ENCODE results near the gene TTC39A. TPM values are rescaled to one million over a fixed set of nuclear protein-coding genes. Genes with fewer than 3 reads are reported as not detected.

The TTC39A gene
- total RNA-seq, 2 donors from 2014 or later, result 12.8 to 20.7 TPM

GRCh38 chr1:51241119-51241518 lies 89.2 kb downstream of the TTC39A start:
- DNase-seq, result peak; percentile 20
- no peak for TF ChIP-seq CTCF (conservative IDR thresholded peaks at IDR 0.05)
- H3K9ac ChIP-seq (ENCODE audit: extremely low read depth, low read length, poor library complexity, severe bottlenecking), result no peak overlapping the region
- no peaks in the 10 kb centered on the region for H3K27me3 Mint-ChIP-seq (ENCODE audit: insufficient read depth)
- no peak overlapping the region for H3K4me3 Mint-ChIP-seq
- H3K9me3 Mint-ChIP-seq, result no peaks in the 10 kb centered on the region
- H3K27me3 ChIP-seq (ENCODE audit: control insufficient read depth, insufficient read depth, low read length, poor library complexity, severe bottlenecking), result no peaks in the 10 kb centered on the region
- no peaks in the 10 kb centered on the region for H3K4me1 ChIP-seq (ENCODE audit: control insufficient read depth, insufficient read depth, low read length)
- 94% methylated on average over 1 of the region's 1 CpG; no CpG with 5 or more reads in 1 of the 2 experiments for WGBS, 2 experiments (ENCODE audit: insufficient coverage in 1 of 2, insufficient read length in 1 of 2)
- H3K4me3 ChIP-seq (ENCODE audit: low read length), result no peak overlapping the region
- no peaks in the 10 kb centered on the region for H3K9me3 ChIP-seq (ENCODE audit: control insufficient read depth, low read length)
- H3K27ac Mint-ChIP-seq, result no peak overlapping the region
- H3K36me3 Mint-ChIP-seq (ENCODE audit: low read depth), result peaks cover 22% of the 10 kb centered on the region
- H3K36me3 ChIP-seq (ENCODE audit: control insufficient read depth, insufficient read depth, low read length), result peaks cover 6% of the 10 kb centered on the region
- no peak overlapping the region for H3K27ac ChIP-seq (ENCODE audit: low read depth, low read length)
- H3K4me1 Mint-ChIP-seq, result peaks cover 14% of the 10 kb centered on the region

- Histone ChIP-seq H3K36me3 (ENCODE audit: control insufficient read depth, insufficient read depth, low read length) (peaks cover 5% of the 10 kb centered on the region), H3K4me3 (ENCODE audit: low read length) (peak overlapping the region; percentile 15), H3K9me3 (ENCODE audit: control insufficient read depth, low read length) (no peaks in the 10 kb centered on the region), H3K27me3 (ENCODE audit: control insufficient read depth, insufficient read depth, low read length, poor library complexity, severe bottlenecking) (no peaks in the 10 kb centered on the region), H3K9ac (ENCODE audit: extremely low read depth, low read length, poor library complexity, severe bottlenecking) (no peak overlapping the region), H3K27ac (ENCODE audit: low read depth, low read length) (no peak overlapping the region), H3K4me1 (ENCODE audit: control insufficient read depth, insufficient read depth, low read length) (no peaks in the 10 kb centered on the region)
- H3K27me3 Mint-ChIP-seq (ENCODE audit: insufficient read depth), result no peaks in the 10 kb centered on the region
- H3K4me3 Mint-ChIP-seq, result no peak overlapping the region
- 94 to 100% methylated on average over 2 of the region's 2 CpGs for WGBS, 2 experiments (ENCODE audit: insufficient coverage in 1 of 2, insufficient read length in 1 of 2)
- no peaks in the 10 kb centered on the region for H3K9me3 Mint-ChIP-seq
- H3K4me1 Mint-ChIP-seq, result peaks cover 20% of the 10 kb centered on the region
- peak overlapping the region; percentile 72 for H3K27ac Mint-ChIP-seq
- peaks cover 17% of the 10 kb centered on the region for H3K36me3 Mint-ChIP-seq (ENCODE audit: low read depth)
- TF ChIP-seq CTCF (conservative IDR thresholded peaks at IDR 0.05), result no peak
- DNase-seq, result peak; percentile 36
Observed at GRCh38 chr1:51240084-51240483, 90.3 kb downstream of the TTC39A start.

GRCh38 chr1:51238034-51238403 lies 92.3 kb downstream of the TTC39A start:
- peak; percentile 61 for DNase-seq
- H3K9me3 Mint-ChIP-seq, result no peaks in the 10 kb centered on the region
- no peak for TF ChIP-seq CTCF (conservative IDR thresholded peaks at IDR 0.05)
- H3K27ac ChIP-seq (ENCODE audit: low read depth, low read length), result peak overlapping the region; percentile 62
- H3K36me3 ChIP-seq (ENCODE audit: control insufficient read depth, insufficient read depth, low read length), result no peaks in the 10 kb centered on the region
- peak overlapping the region; percentile 91 for H3K9ac ChIP-seq (ENCODE audit: extremely low read depth, low read length, poor library complexity, severe bottlenecking)
- peaks cover 9% of the 10 kb centered on the region for H3K36me3 Mint-ChIP-seq (ENCODE audit: low read depth)
- peaks cover 30% of the 10 kb centered on the region for H3K4me1 Mint-ChIP-seq
- H3K27me3 ChIP-seq (ENCODE audit: control insufficient read depth, insufficient read depth, low read length, poor library complexity, severe bottlenecking), result no peaks in the 10 kb centered on the region
- H3K27ac Mint-ChIP-seq, result no peak overlapping the region
- WGBS, 2 experiments (ENCODE audit: insufficient coverage in 1 of 2, insufficient read length in 1 of 2), result 49 to 80% methylated on average over 3 to 7 of the region's 7 CpGs
- no peak overlapping the region for H3K4me3 Mint-ChIP-seq
- H3K4me3 ChIP-seq (ENCODE audit: low read length), result peak overlapping the region; percentile 98
- no peaks in the 10 kb centered on the region for H3K4me1 ChIP-seq (ENCODE audit: control insufficient read depth, insufficient read depth, low read length)
- H3K27me3 Mint-ChIP-seq (ENCODE audit: insufficient read depth), result peaks cover 3% of the 10 kb centered on the region
- no peaks in the 10 kb centered on the region for H3K9me3 ChIP-seq (ENCODE audit: control insufficient read depth, low read length)
